Vagina (tissue), 2 donors: Measurements from ENCODE around the gene ZNF282. TPM values are rescaled to one million over a fixed set of nuclear protein-coding genes. Genes with fewer than 3 reads are reported as not detected.

Source experiments
- DNase-seq, 2 donors: peaks; one replicate each; pipeline ENCODE4 v3.0.0-alpha.2; 2017; ENCODE audit errors: extremely low spot score in 2 of 2
- H3K27ac ChIP-seq: fragments of 200-600 bp; sonication (generic); one replicate; pipeline ENCODE4 v1.5.1; 2019
- H3K27me3 ChIP-seq: fragments of 200-600 bp; sonication (generic); one replicate; pipeline ENCODE4 v1.5.1; 2019
- H3K36me3 ChIP-seq, 2 donors: fragments of 200-600 bp; sonication (generic); one replicate each; pipeline ENCODE4 v1.5.1; 2017 to 2019
- H3K4me1 ChIP-seq: fragments of 200-600 bp; sonication (generic); one replicate; pipeline ENCODE4 v1.5.1; 2019
- H3K4me3 ChIP-seq, 2 donors: fragments of 200-600 bp; sonication (generic); 1 replicate in 1 of 2; 2 replicates in 1 of 2; pipeline ENCODE4 v1.5.1; 2016 to 2019
- H3K9me3 ChIP-seq: fragments of 200-600 bp; sonication (generic); one replicate; pipeline ENCODE4 v1.5.1; 2019
- CTCF ChIP-seq, 3 experiments: fragments of 450-650 bp in 2 of 3; fragments of 200-600 bp in 1 of 3; sonication (generic) in 1 of 3; IDR thresholded peaks; one replicate each; pipeline ENCODE4 v1.5.1; 2017 to 2019; ENCODE audit warnings: antibody characterized with exemption in 3 of 3, mild to moderate bottlenecking in 2 of 3, moderate library complexity in 2 of 3
- POLR2A ChIP-seq, 2 donors: fragments of 450-650 bp; IDR thresholded peaks; one replicate each; pipeline ENCODE4 v1.6.1; 2017; ENCODE audit warnings: antibody characterized with exemption in 2 of 2, mild to moderate bottlenecking in 2 of 2, moderate library complexity in 2 of 2
- POLR2AphosphoS5 ChIP-seq, 2 donors: sonication (generic); formaldehyde crosslinking; IDR thresholded peaks; one replicate each; pipeline ENCODE4 v1.9.0; 2017; ENCODE audit warnings: antibody characterized with exemption in 2 of 2, mild to moderate bottlenecking in 2 of 2, low read depth in 1 of 2; ENCODE audit not compliant: insufficient read depth in 1 of 2
- intact Hi-C: fragments of 100-400 bp; cut with DNase I; formaldehyde crosslinking; loops from one replicate; pipeline ENCODE4 v1.15.1; 2023
- total RNA-seq: library from RNA; depleted of rRNA; stranded (reverse); fragments of >200 nt; gene quantifications from one replicate; pipeline ENCODE4 v1.2.3, GENCODE V29; 2016

Gene ZNF282
- total RNA-seq, 1 donor from 2014 or later = 17.9 TPM

DNA sequence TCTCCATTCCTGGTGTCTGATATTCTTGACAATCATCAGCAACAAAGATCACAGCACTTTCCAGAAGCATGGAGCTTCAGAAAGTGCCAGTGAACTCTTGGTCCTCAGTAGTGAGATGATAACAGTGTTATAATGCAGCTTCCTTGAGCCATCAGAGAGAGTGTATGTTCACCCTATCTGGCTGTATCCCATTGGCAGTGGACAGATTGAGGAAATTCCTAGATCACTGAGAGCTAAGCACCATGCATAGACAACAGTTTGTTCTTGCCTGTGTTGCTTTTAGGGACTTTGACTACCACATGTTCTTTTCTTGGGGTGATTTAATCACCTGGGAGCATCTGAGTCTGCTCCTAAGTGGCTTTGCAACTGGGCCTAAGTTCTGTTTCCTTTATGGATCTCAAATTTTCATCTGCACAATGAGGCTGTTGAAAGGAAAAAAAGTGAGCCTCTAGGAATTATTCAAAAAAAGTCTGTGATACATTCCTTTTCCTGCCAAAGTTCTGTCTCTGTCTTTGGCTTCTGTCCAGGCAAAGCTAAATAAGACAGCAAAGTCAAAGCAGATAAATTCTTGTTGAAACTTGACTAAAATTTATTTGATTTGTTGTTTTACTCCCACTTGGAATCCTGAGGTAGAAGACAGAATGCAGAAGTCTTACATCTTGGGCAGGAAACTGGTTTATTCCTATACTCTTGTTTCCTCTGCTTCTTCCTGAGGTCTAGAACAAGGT is 14.5 kb upstream of the ZNF282 start:
- DNase-seq = no peak
- H3K4me1 ChIP-seq = peaks cover 8% of the 10 kb centered on the region
- H3K4me3 ChIP-seq = no peak overlapping the region
- H3K27ac ChIP-seq = no peak overlapping the region
- intact Hi-C loops = no loop called here
- no peaks in the 10 kb centered on the region for H3K9me3 ChIP-seq
- TF ChIP-seq CTCF (IDR thresholded peaks at IDR 0.05) = no peak
- TF ChIP-seq POLR2A (IDR thresholded peaks at IDR 0.05) = no peak
- no peak for TF ChIP-seq POLR2AphosphoS5 (IDR thresholded peaks at IDR 0.05; ENCODE audit: insufficient read depth in 1 of 2, low read depth in 1 of 2)
- H3K36me3 ChIP-seq = peaks cover 0 to 38% of the 10 kb centered on the region in 2 donors
- no peaks in the 10 kb centered on the region for H3K27me3 ChIP-seq

- H3K27me3 ChIP-seq = no peaks in the 10 kb centered on the region
- intact Hi-C loops = no loop called here
- peaks cover 0 to 33% of the 10 kb centered on the region in 2 donors for H3K36me3 ChIP-seq
- TF ChIP-seq POLR2A (IDR thresholded peaks at IDR 0.05) (no peak), POLR2AphosphoS5 (IDR thresholded peaks at IDR 0.05; ENCODE audit: insufficient read depth in 1 of 2, low read depth in 1 of 2) (no peak), CTCF (IDR thresholded peaks at IDR 0.05) (no peak)
- no peak for DNase-seq
- H3K27ac ChIP-seq = no peak overlapping the region
- no peaks in the 10 kb centered on the region for H3K9me3 ChIP-seq
- H3K4me3 ChIP-seq = no peak overlapping the region
- H3K4me1 ChIP-seq = peaks cover 8% of the 10 kb centered on the region
These were observed 13.9 kb upstream of the ZNF282 start for GRCh38 chr7:149181450-149181790.

GRCh38 chr7:149184274-149184673 is 11.1 kb upstream of the ZNF282 start:
- Histone ChIP-seq H3K4me1 (peaks cover 8% of the 10 kb centered on the region), H3K27me3 (no peaks in the 10 kb centered on the region), H3K4me3 (no peak overlapping the region), H3K36me3 (peaks cover 0 to 6% of the 10 kb centered on the region in 2 donors), H3K27ac (no peak overlapping the region), H3K9me3 (no peaks in the 10 kb centered on the region)
- intact Hi-C loops = no loop called here
- no peak for TF ChIP-seq CTCF (IDR thresholded peaks at IDR 0.05)
- no peak for TF ChIP-seq POLR2AphosphoS5 (IDR thresholded peaks at IDR 0.05; ENCODE audit: insufficient read depth in 1 of 2, low read depth in 1 of 2)
- no peak for TF ChIP-seq POLR2A (IDR thresholded peaks at IDR 0.05)
- DNase-seq = no peak

GRCh38 chr7:149188213-149188612 is 7.1 kb upstream of the ZNF282 start:
- Histone ChIP-seq H3K4me3 (no peak overlapping the region), H3K4me1 (no peaks in the 10 kb centered on the region), H3K36me3 (no peaks in the 10 kb centered on the region), H3K9me3 (no peaks in the 10 kb centered on the region), H3K27me3 (no peaks in the 10 kb centered on the region), H3K27ac (no peak overlapping the region)
- no peak for DNase-seq
- intact Hi-C loops = no loop called here
- no peak for TF ChIP-seq POLR2AphosphoS5 (IDR thresholded peaks at IDR 0.05; ENCODE audit: insufficient read depth in 1 of 2, low read depth in 1 of 2)
- no peak for TF ChIP-seq CTCF (IDR thresholded peaks at IDR 0.05)
- TF ChIP-seq POLR2A (IDR thresholded peaks at IDR 0.05) = no peak

DNA sequence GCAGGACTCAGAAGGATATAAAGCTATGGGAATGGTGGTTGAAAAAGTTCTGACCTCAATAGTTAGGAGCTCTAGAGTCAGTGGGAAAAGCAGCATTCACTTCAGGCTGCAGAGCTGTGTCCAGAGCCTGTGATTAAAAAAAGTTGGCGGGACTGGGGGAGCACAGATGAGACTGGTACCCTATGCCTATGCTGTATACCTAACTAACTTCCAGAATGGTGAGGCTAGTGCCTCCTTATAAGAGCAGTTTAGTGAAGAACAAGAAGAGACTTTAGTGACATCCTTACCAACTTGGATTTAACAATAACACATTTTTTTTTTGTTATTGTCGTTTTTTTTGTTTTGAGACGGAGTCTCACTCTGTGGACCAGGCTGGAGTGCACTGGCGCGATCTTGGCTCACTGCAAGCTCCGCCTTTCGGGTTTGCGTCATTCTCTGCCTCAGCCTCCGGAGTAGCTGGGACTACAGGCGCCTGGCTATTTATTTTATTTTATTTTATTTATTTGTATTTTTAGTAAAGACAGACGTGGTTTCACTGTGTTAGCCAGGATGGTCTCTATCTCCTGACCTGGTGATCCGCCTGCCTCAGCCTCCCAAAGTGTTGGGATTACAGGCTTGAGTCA is 6.6 kb upstream of the ZNF282 start:
- Histone ChIP-seq H3K4me3 (no peak overlapping the region), H3K27me3 (no peaks in the 10 kb centered on the region), H3K27ac (no peak overlapping the region), H3K9me3 (no peaks in the 10 kb centered on the region), H3K36me3 (no peaks in the 10 kb centered on the region), H3K4me1 (no peaks in the 10 kb centered on the region)
- no peak for DNase-seq
- intact Hi-C loops = no loop called here
- TF ChIP-seq CTCF (IDR thresholded peaks at IDR 0.05) = no peak
- TF ChIP-seq POLR2A (IDR thresholded peaks at IDR 0.05) = no peak
- TF ChIP-seq POLR2AphosphoS5 (IDR thresholded peaks at IDR 0.05; ENCODE audit: insufficient read depth in 1 of 2, low read depth in 1 of 2) = no peak
